Colonic mucosa (tissue), 4 donors: ENCODE measurements around the gene SPATA13. TPM values are rescaled to one million over a fixed set of nuclear protein-coding genes. Genes with fewer than 3 reads are reported as not detected.

Experiments used
- DNase-seq: peaks from one replicate; pipeline ENCODE4 v3.0.0-alpha.2; 2020
- H3K27ac ChIP-seq: fragments of 200-600 bp; one replicate; pipeline ENCODE4 v1.8.0; 2021
- H3K27me3 ChIP-seq: fragments of 200-600 bp; one replicate; pipeline ENCODE4 v1.8.0; 2021
- H3K36me3 ChIP-seq: fragments of 200-600 bp; one replicate; pipeline ENCODE4 v1.8.0; 2021
- H3K4me1 ChIP-seq: fragments of 200-600 bp; one replicate; pipeline ENCODE4 v1.8.0; 2021; ENCODE audit warnings: mild to moderate bottlenecking
- H3K4me3 ChIP-seq: fragments of 200-600 bp; one replicate; pipeline ENCODE4 v1.8.0; 2021
- H3K9ac ChIP-seq, 2 donors: one replicate each; pipeline ENCODE4 v1.7.0; 2013; ENCODE audit warnings: control low read depth in 2 of 2, low read depth in 2 of 2, low read length in 2 of 2
- H3K9me3 ChIP-seq: fragments of 200-600 bp; one replicate; pipeline ENCODE4 v1.8.0; 2021
- CTCF ChIP-seq: fragments of 200-600 bp; IDR thresholded peaks from one replicate; pipeline ENCODE4 v1.8.0; 2022; ENCODE audit warnings: antibody characterized with exemption, mild to moderate bottlenecking
- intact Hi-C: fragments of 100-400 bp; cut with DNase I; formaldehyde crosslinking; loops from one replicate; pipeline ENCODE4 v1.14.1; 2022
- total RNA-seq, 2 donors: library from RNA; stranded (reverse); fragmentation: NEBNext Ultra II Directional in 1 of 2; extraction: Animal tissue kit (Norgen Biotek cat#: 25700) in 1 of 2; gene quantifications; one replicate each; pipeline ENCODE4 v1.2.1, GENCODE V29; 2021
- donor health status: healthy.
- donor health status: DM: no; HTN: no; CAD: no.
- donor health status: DM: no; HTN: no; CAD: no.

SPATA13 gene
- total RNA-seq, 2 donors from 2014 or later = 41.5 to 43.8 TPM

GRCh38 chr13:24167666-24168391, 7.3 kb downstream of the SPATA13 start:
- Histone ChIP-seq H3K27me3 (no peaks in the 10 kb centered on the region), H3K36me3 (no peaks in the 10 kb centered on the region), H3K9ac (no peak overlapping the region), H3K4me1 (no peaks in the 10 kb centered on the region), H3K9me3 (no peaks in the 10 kb centered on the region), H3K27ac (no peak overlapping the region), H3K4me3 (no peak overlapping the region)
- intact Hi-C loops = no loop called here
- DNase-seq = no peak
- no peak for TF ChIP-seq CTCF

GRCh38 chr13:24168392-24168750, 7.9 kb downstream of the SPATA13 start:
- intact Hi-C loops = no loop called here
- no peak for DNase-seq
- no peaks in the 10 kb centered on the region for H3K36me3 ChIP-seq
- no peaks in the 10 kb centered on the region for H3K9me3 ChIP-seq
- H3K4me3 ChIP-seq = no peak overlapping the region
- no peaks in the 10 kb centered on the region for H3K4me1 ChIP-seq
- no peaks in the 10 kb centered on the region for H3K27me3 ChIP-seq
- H3K9ac ChIP-seq = no peak overlapping the region
- no peak for TF ChIP-seq CTCF
- H3K27ac ChIP-seq = no peak overlapping the region

DNA sequence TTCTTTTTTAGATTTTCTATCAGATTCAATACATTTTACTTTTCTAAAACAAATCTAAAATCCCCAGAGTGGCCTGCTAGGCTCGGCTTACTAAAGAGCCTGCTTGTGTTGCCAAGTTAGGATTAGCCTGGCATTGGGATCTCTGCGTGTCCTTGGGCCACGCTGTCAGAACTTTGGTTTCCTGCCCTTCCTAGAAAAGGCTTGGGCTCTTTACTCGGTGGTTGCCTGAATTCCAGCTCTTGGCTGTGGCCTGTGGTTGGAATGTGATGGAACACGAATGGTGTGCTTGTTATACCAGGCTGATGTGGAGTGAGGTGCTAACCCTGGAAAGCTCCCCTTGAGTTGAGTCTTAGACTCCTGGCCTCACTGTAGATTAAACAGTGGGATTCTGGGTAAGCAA, 8.5 kb downstream of the SPATA13 start:
- intact Hi-C loops = no loop called here
- no peak overlapping the region for H3K9ac ChIP-seq

DNA sequence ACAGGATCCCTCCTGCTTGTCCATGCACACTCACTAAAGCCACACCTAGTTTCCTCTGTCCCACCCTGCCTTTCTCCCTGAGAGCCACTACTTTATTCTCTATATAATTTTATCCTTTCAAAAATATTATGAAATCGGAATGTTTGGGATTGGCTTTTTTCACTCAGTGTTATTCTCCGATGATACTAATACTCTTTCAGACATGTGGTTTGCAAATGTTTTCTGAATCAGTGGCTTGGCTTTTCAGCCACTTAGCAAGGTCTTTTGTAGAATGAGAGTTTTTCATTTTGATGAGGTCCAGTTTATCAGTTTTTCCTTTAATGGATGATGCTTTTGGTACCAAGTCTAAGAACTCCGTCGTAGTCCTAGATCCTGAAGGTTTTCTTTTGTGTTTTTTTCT, 11.6 kb downstream of the SPATA13 start:
- TF ChIP-seq CTCF = no peak
- Histone ChIP-seq H3K9me3 (no peaks in the 10 kb centered on the region), H3K27ac (no peak overlapping the region), H3K36me3 (no peaks in the 10 kb centered on the region), H3K27me3 (no peaks in the 10 kb centered on the region), H3K9ac (no peak overlapping the region), H3K4me1 (no peaks in the 10 kb centered on the region), H3K4me3 (no peak overlapping the region)
- intact Hi-C loops = no loop called here
- no peak for DNase-seq

More for the DNA sequence above, 8.5 kb downstream of the SPATA13 start:
- no peak for DNase-seq
- no peaks in the 10 kb centered on the region for H3K27me3 ChIP-seq
- no peaks in the 10 kb centered on the region for H3K36me3 ChIP-seq
- no peaks in the 10 kb centered on the region for H3K4me1 ChIP-seq
- H3K27ac ChIP-seq = no peak overlapping the region
- no peak for TF ChIP-seq CTCF
- H3K9me3 ChIP-seq = no peaks in the 10 kb centered on the region
- no peak overlapping the region for H3K4me3 ChIP-seq

GRCh38 chr13:24173795-24174194, 13.3 kb downstream of the SPATA13 start:
- Histone ChIP-seq H3K4me3 (no peak overlapping the region), H3K9ac (no peak overlapping the region), H3K9me3 (no peaks in the 10 kb centered on the region), H3K4me1 (no peaks in the 10 kb centered on the region), H3K27ac (no peak overlapping the region), H3K27me3 (no peaks in the 10 kb centered on the region), H3K36me3 (no peaks in the 10 kb centered on the region)
- TF ChIP-seq CTCF = no peak
- no peak for DNase-seq
- intact Hi-C loops = no loop called here
